ENCODE results near the gene TYSND1. TPM values are rescaled to one million over a fixed set of nuclear protein-coding genes. Genes with fewer than 3 reads are reported as not detected.
A peak's percentile ranks its signal among the peaks of the same experiment; 100 is the strongest.

The TYSND1 gene
- total and polyA plus RNA-seq, 2 of the 13 experiments (the other 11 are each of a cell fraction or from before 2014, with no cell fraction given), result 3.3 to 8.9 TPM

DNA sequence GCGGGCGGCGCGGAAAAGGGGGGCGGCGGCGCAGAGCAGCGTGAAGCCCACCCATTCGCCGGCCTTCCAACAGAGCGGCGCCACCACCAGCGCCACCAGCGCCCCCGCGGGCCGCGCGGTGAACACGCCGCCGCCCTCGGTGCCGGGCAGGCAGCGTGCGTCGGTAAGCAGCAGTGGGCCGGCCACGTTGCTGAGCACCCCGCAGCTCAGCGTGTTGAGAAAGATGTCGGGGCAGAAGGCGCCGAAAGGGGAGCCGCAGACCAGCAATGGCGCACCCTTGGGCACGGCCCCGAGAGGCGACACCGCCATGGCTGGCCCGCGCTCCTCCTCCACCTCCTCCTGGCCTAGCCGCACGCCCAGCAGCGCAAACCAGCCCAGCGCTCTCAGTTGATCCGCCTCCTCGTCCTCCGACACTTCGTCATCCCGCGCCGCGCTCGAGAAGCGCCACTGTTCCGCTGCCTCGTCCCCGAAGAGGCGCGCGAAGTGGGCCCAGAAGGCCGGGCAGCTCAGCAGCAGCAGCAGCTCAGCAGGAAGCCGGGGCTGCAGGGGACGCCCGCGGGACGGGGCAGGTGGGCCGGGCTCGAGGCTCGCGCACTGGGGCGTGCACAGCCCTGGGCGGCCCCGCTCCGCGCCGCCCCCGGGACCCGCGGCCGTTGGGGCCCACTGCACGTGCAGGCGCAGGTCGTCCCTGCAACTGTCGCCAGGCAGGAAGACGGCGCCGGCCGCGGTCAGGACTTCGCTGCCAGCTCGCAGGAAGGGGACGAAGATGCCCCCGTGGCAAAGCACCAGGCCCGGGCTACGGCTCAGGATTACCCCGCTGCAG, 623 bp downstream of the TYSND1 start (continued):
- TF ChIP-seq NR3C1 (CRISPR knock-in tag; IDR thresholded peaks at IDR 0.05) (no peak), ZNF563 (CRISPR knock-in tag; IDR thresholded peaks at IDR 0.05) (peak; percentile 56; the same call in 1 of the 2 replicates), CBFB (CRISPR knock-in tag; IDR thresholded peaks at IDR 0.05) (peak; percentile 35; the same call in 1 of the 2 replicates), LBX2 (CRISPR knock-in tag; IDR thresholded peaks at IDR 0.05; ENCODE audit: borderline replicate concordance) (peak; percentile 90; the same call in 1 of the 2 replicates), GTF3A (CRISPR knock-in tag; conservative IDR thresholded peaks at IDR 0.05) (0 out of 2 replicates have a peak, but pooled peaks have one; percentile 5), PAWR (CRISPR knock-in tag; IDR thresholded peaks at IDR 0.05; ENCODE audit: borderline replicate concordance) (no peak), KLF16 (CRISPR knock-in tag; IDR thresholded peaks at IDR 0.05) (peak in 1 of 2 experiments; percentile 69; a peak in 2 of 4 replicates), SALL1 (CRISPR knock-in tag; IDR thresholded peaks at IDR 0.05) (peak; percentile 82), SRF (IDR thresholded peaks at IDR 0.05; ENCODE audit: low read depth, low read length) (no peak), ZBTB7A (CRISPR knock-in tag; IDR thresholded peaks at IDR 0.05) (0 out of 2 replicates have a peak, but pooled peaks have one; percentile 74), FLYWCH1 (CRISPR knock-in tag; IDR thresholded peaks at IDR 0.05) (peak; percentile 80; the same call in 1 of the 2 replicates), ZNF274 (CRISPR knock-in tag; IDR thresholded peaks at IDR 0.05) (no peak), ZNF564 (CRISPR knock-in tag; IDR thresholded peaks at IDR 0.05) (peak; percentile 80; the same call in 1 of the 2 replicates), ZBTB7B (CRISPR knock-in tag; IDR thresholded peaks at IDR 0.05) (peak; percentile 91), TBX2 (CRISPR knock-in tag; IDR thresholded peaks at IDR 0.05; ENCODE audit: borderline replicate concordance) (peak; percentile 75), KDM5A (IDR thresholded peaks at IDR 0.05; ENCODE audit: borderline replicate concordance, low read length) (no peak), ZNF766 (CRISPR knock-in tag; IDR thresholded peaks at IDR 0.05; ENCODE audit: borderline replicate concordance) (0 out of 2 replicates have a peak, but pooled peaks have one; percentile 22), ZFP91 (CRISPR knock-in tag; IDR thresholded peaks at IDR 0.05; ENCODE audit: borderline replicate concordance) (peak; percentile 53), ZNF773 (CRISPR knock-in tag; IDR thresholded peaks at IDR 0.05; ENCODE audit: borderline replicate concordance) (peak; percentile 56), IRX3 (CRISPR knock-in tag; IDR thresholded peaks at IDR 0.05; ENCODE audit: borderline replicate concordance, low read depth) (peak; percentile 85), KDM3A (CRISPR knock-in tag; IDR thresholded peaks at IDR 0.05; ENCODE audit: low read depth) (0 out of 2 replicates have a peak, but pooled peaks have one; percentile 24), ZMYM4 (CRISPR knock-in tag; IDR thresholded peaks at IDR 0.05) (peak; percentile 48; the same call in 1 of the 2 replicates), EZH2 (conservative IDR thresholded peaks at IDR 0.05; ENCODE audit: low read depth, low read length) (no peak), AKAP8 (CRISPR knock-in tag; IDR thresholded peaks at IDR 0.05) (peak; percentile 50; the same call in 1 of the 2 replicates), GMEB1 (CRISPR knock-in tag; IDR thresholded peaks at IDR 0.05; ENCODE audit: borderline replicate concordance) (no peak; the same call in 1 of the 2 replicates)
- TF ChIP-seq, protein P1, sequence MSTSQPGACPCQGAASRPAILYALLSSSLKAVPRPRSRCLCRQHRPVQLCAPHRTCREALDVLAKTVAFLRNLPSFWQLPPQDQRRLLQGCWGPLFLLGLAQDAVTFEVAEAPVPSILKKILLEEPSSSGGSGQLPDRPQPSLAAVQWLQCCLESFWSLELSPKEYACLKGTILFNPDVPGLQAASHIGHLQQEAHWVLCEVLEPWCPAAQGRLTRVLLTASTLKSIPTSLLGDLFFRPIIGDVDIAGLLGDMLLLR (CRISPR knock-in tag; IDR thresholded peaks at IDR 0.05), result peak; percentile 77; the same call in 1 of the 2 replicates

Data from HepG2 (cell line).